Neural progenitor cell (in vitro differentiated cells): ENCODE measurements around the gene TUT1.

Source experiments
- CTCF ChIP-seq: fragments of 200-600 bp; sonication (generic); IDR thresholded peaks from 2 replicates; pipeline ENCODE4 v1.5.1; 2017; ENCODE audit warnings: antibody characterized with exemption, mild to moderate bottlenecking
- EZH2 ChIP-seq: fragments of 200-600 bp; sonication (generic); IDR thresholded peaks from 2 replicates; pipeline ENCODE4 v1.6.1; 2017; ENCODE audit warnings: antibody characterized with exemption, mild to moderate bottlenecking, moderate library complexity

GRCh38 chr11:62546244-62546928 lies 44.9 kb downstream of the TUT1 start, which contains the start of gene AHNAK:
- TF ChIP-seq CTCF (no peak), EZH2 (no peak)
